ENCODE results near the gene RASA3.
"Not testable (repeated sequence)": the region's sequence is repeated elsewhere in the genome, so short reads cannot be mapped to it uniquely, and the experiment has no call there.

Gene RASA3

DNA sequence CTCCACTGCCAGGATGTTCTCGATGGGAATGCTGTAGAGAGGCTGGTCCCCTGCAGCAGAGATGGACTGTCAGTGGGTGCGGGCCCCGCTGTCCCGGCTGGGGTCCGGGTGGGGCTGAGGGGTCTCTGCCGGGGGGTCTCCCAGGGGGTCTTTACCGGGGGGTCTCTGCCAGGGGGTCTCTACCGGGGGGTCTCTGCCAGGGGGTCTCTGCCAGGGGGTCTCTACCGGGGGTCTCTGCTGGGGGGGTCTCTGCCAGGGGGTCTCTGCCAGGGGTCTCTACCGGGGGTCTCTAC is 132.9 kb downstream of the RASA3 start:
- no peak for DNase-seq

GRCh38 chr13:113998781-113999617 is 133.4 kb downstream of the RASA3 start:
- no peak for DNase-seq

GRCh38 chr13:113997845-113998751 is 134.3 kb downstream of the RASA3 start:
- DNase-seq = peak; percentile 50

- DNase-seq = no peak
These were observed 135.3 kb downstream of the RASA3 start for GRCh38 chr13:113996912-113997745.

DNA sequence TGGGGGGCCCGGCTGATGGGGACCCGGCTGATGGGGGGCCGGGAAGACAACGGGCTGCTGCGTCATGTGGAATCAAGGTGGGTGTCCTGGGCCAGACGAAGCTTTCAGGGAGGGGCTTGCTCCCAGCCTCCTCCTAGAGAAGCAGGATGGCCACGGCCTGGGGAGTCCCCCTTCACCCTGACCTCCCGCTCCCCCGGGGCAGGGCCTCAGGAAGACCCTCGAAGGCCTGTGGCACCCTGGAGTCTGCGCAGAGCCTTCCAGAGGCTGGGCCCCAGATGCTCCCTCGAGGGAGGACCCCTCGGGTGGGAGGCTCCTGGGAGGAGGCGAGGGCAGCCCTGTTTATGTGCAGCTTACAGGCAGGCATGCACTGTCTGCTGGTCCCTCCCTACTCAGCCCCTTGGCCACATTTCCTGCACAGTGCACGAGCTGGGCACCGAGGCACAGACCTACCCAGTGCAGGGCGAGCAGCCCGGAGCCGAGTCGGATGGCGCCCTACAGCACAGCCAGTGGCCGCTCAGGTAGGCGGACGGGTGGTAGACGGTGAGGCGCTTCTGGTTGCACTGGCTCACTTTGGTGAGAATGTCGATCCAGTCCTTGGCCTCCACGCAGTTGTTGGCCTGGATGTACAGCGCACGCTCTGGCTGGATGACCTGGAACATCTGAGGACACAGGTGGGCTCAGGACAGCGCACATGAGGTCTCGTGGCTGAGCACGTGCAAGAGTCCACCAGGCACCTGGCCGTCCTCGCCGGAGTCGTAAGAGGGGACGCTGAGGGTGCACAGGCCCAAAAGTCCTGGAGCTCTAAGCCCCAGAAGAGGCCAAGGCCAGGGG is 136.1 kb downstream of the RASA3 start:
- DNase-seq = no peak

DNA sequence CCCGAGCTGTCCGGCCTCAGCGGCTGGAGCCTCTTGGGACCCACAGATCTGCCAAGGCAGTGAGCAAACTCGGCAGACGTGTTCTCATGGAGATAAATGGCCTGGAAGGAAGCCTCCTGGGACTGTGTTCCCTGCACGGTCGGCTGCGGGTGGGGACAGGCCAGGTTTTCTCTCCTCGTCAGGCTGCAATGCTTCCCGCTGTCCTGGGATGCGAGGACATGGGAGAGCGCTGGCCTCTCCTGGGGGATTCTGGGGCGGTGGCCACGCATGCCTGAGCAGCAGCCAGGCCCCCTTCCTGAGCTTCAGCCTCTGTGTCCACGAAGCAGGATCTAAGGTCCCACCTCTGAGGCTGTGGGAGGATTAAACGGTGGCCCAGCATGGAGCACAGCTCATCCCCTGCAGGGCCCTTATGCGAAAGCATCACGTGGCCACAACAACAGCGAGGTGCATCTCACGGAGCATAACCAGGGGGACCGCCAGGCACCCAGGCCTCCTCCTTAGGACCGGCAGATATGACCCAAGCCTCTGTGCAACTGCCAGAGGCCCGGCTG is 137.3 kb downstream of the RASA3 start:
- DNase-seq = no peak

- no peak for DNase-seq
These were observed 140.0 kb downstream of the RASA3 start for GRCh38 chr13:113992276-113993005.

DNA sequence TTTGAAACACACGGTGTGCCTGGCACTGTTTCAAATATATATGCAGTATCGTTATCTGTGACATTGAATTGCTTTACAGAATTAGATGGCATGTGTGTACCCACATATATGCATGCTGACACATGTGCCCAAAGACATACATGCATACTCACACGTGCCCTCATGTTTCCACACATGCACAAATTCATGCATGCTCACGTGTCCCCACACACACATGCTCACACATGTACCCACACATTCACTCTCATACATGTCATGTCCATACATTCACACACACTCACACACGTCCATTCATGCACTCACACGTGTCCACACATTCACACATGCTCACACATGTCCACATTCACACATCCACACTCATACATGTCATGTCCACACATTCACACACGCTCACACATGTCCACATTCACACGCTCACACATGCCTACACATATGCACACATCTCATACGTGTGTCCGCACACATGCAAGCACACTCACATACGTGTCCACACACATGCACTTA is 140.7 kb downstream of the RASA3 start:
- no peak for DNase-seq

GRCh38 chr13:113991191-113991669 is 141.2 kb downstream of the RASA3 start:
- DNase-seq = no peak

- no peak for DNase-seq
These were observed 142.0 kb downstream of the RASA3 start for GRCh38 chr13:113990321-113990837.

DNA sequence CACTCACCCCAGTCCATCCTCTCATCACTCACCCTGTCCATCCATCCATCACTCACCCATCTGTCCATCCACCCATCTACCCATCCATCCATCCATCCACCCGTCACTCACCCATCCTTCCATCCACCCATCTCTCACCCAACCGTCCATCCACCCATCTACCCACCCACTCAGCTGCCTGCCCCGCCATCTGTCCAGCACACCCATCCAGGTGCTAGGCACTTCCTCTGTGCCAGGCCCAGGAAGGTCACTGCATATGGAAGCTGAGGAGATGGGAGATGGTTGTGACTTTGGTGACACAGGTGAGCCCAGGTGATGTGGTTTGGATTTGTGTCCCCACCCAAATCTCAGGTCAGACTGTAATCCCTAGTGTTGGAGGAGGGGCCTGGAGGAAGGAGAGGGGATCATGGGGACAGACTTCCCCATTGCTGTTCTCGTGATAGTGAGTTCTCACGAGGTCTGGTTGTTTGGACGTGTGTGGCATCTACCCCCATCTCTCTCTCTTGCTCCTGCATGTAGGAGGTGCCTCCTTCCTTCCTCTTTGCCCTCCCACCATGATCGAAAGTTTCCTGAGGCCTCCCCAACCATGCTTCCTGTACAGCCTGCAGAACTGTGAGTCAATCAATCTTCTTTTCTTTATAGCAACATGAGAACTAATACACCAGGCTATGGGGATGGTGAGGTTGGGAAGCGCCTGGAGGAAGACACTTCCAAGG is 142.7 kb downstream of the RASA3 start:
- no peak for DNase-seq

- DNase-seq = not testable (repeated sequence)
These were observed 143.6 kb downstream of the RASA3 start for GRCh38 chr13:113988859-113989258.

GRCh38 chr13:113982296-113982661 is 150.1 kb downstream of the RASA3 start:
- no peak for DNase-seq

GRCh38 chr13:113981611-113982295 is 150.7 kb downstream of the RASA3 start:
- DNase-seq = no peak

- peak; percentile 32 for DNase-seq
These were observed 151.2 kb downstream of the RASA3 start for GRCh38 chr13:113981194-113981605.

DNA sequence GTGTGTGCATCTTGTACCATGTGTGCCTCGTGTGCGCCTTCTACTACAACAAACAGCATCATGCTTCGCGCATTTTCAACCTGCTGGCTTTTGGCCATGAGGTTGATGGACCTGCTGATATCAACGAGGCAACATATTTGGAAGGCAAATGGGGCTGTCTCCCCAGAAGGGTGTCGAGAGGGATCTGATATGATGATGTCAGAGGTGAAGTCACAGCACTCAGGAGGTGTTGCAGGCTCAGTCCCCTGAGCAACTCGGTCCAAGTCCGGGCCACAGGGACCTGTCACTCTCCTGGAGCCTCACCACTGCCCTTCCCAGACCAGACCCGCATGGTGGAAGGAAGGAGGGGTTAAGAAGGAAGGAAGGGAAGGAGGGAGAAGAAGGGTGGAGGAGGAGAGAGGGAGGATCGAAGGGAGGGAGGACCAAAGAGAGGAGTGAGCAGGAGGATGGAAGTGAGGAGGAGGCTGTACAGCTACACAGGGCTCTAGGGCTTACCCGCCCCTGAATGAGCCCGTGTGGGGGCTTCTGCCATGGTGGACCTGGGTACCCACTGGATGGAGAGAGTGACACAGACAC is 151.8 kb downstream of the RASA3 start:
- DNase-seq = no peak

DNA sequence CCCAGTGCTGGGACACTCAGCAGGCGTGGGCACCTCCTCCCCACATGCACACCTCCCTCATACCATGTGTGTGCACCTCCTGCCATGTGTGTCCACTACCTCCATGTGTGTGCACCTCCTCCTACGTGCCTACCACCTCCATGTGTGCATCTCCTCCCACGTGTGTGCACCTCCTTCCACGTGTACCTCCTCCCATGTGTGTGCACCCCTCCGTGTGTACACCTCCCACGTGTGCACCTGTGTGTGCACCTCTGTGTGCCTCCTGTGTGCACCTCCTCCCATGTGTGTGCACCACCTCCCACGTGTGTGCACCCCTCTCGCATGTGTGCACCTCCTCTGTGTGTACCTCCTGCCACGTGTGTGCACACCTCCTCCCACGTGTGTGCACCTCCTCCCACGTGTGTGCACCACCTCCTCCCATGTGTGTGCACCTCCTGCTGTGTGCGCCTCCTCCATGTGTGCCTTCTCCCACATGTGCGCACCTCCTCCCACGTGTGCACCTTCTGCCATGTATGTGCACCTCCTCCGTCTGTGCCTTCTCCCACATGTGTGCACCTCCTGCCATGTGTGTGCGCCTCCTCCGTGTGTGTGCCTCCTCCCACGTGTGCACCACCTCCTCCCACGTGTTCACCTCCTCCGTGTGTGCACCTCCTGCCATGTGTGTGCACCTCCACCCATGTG is 152.5 kb downstream of the RASA3 start:
- DNase-seq = no peak

All from fibroblast of skin of back (primary cell).